ENCODE results near the gene HIC2.
A peak's percentile ranks its signal among the peaks of the same experiment; 100 is the strongest.
"Not testable (repeated sequence)": the region's sequence is repeated elsewhere in the genome, so short reads cannot be mapped to it uniquely, and the experiment has no call there.

Gene HIC2

GRCh38 chr22:21417227-21417746 is at the start of gene HIC2:
Gene HIC2 (plus strand): TSS chr22:21417371. CDS start chr22:21442832, 25,461 bp downstream.
- peak within 1 kb of the TSS; percentile 43 for H3K4me3 ChIP-seq (ENCODE audit: low read depth, low read length)
- H3K4me1 ChIP-seq (ENCODE audit: control insufficient read depth, insufficient read depth, low read length); CTCF ChIA-PET; H3K27ac ChIP-seq (ENCODE audit: extremely low read depth, low read depth, low read length); H3K9me3 ChIP-seq (ENCODE audit: control insufficient read depth, insufficient read depth, low read depth, low read length); POLR2A ChIA-PET; H3K36me3 ChIP-seq (ENCODE audit: control insufficient read depth in 2 of 2, insufficient read depth in 1 of 2, low read length in 2 of 2): not testable (repeated sequence)

- CTCF ChIA-PET; H3K4me1 ChIP-seq (ENCODE audit: control insufficient read depth, insufficient read depth, low read length); H3K36me3 ChIP-seq (ENCODE audit: control insufficient read depth in 2 of 2, insufficient read depth in 1 of 2, low read length in 2 of 2); POLR2A ChIA-PET; H3K9me3 ChIP-seq (ENCODE audit: control insufficient read depth, insufficient read depth, low read depth, low read length); H3K4me3 ChIP-seq (ENCODE audit: low read depth, low read length); H3K27ac ChIP-seq (ENCODE audit: extremely low read depth, low read depth, low read length): not testable (repeated sequence)
Observed at GRCh38 chr22:21368603-21369310, 48.4 kb upstream of the HIC2 start.

GRCh38 chr22:21375880-21376279 is 41.3 kb upstream of the HIC2 start:
- H3K36me3 ChIP-seq (ENCODE audit: control insufficient read depth in 2 of 2, insufficient read depth in 1 of 2, low read length in 2 of 2); CTCF ChIA-PET; H3K9me3 ChIP-seq (ENCODE audit: control insufficient read depth, insufficient read depth, low read depth, low read length); H3K4me3 ChIP-seq (ENCODE audit: low read depth, low read length); POLR2A ChIA-PET; H3K27ac ChIP-seq (ENCODE audit: extremely low read depth, low read depth, low read length); H3K4me1 ChIP-seq (ENCODE audit: control insufficient read depth, insufficient read depth, low read length): not testable (repeated sequence)

GRCh38 chr22:21383701-21384467 is 33.3 kb upstream of the HIC2 start, which contains the start of gene RIMBP3B:
Gene RIMBP3B (plus strand): TSS chr22:21383751. CDS start chr22:21383859, 108 bp downstream.
- POLR2A ChIA-PET; CTCF ChIA-PET; H3K36me3 ChIP-seq (ENCODE audit: control insufficient read depth in 2 of 2, insufficient read depth in 1 of 2, low read length in 2 of 2); H3K4me3 ChIP-seq (ENCODE audit: low read depth, low read length); H3K4me1 ChIP-seq (ENCODE audit: control insufficient read depth, insufficient read depth, low read length); H3K27ac ChIP-seq (ENCODE audit: extremely low read depth, low read depth, low read length); H3K9me3 ChIP-seq (ENCODE audit: control insufficient read depth, insufficient read depth, low read depth, low read length): not testable (repeated sequence)

GRCh38 chr22:21384468-21385357 is 32.5 kb upstream of the HIC2 start:
- H3K36me3 ChIP-seq (ENCODE audit: control insufficient read depth in 2 of 2, insufficient read depth in 1 of 2, low read length in 2 of 2); H3K9me3 ChIP-seq (ENCODE audit: control insufficient read depth, insufficient read depth, low read depth, low read length); CTCF ChIA-PET; H3K4me3 ChIP-seq (ENCODE audit: low read depth, low read length); H3K27ac ChIP-seq (ENCODE audit: extremely low read depth, low read depth, low read length); H3K4me1 ChIP-seq (ENCODE audit: control insufficient read depth, insufficient read depth, low read length); POLR2A ChIA-PET: not testable (repeated sequence)

GRCh38 chr22:21389480-21389879 is 27.7 kb upstream of the HIC2 start:
- H3K27ac ChIP-seq (ENCODE audit: extremely low read depth, low read depth, low read length); H3K36me3 ChIP-seq (ENCODE audit: control insufficient read depth in 2 of 2, insufficient read depth in 1 of 2, low read length in 2 of 2); POLR2A ChIA-PET; H3K4me3 ChIP-seq (ENCODE audit: low read depth, low read length); H3K4me1 ChIP-seq (ENCODE audit: control insufficient read depth, insufficient read depth, low read length); H3K9me3 ChIP-seq (ENCODE audit: control insufficient read depth, insufficient read depth, low read depth, low read length); CTCF ChIA-PET: not testable (repeated sequence)

- H3K4me3 ChIP-seq (ENCODE audit: low read depth, low read length); H3K9me3 ChIP-seq (ENCODE audit: control insufficient read depth, insufficient read depth, low read depth, low read length); H3K4me1 ChIP-seq (ENCODE audit: control insufficient read depth, insufficient read depth, low read length); CTCF ChIA-PET; POLR2A ChIA-PET; H3K36me3 ChIP-seq (ENCODE audit: control insufficient read depth in 2 of 2, insufficient read depth in 1 of 2, low read length in 2 of 2); H3K27ac ChIP-seq (ENCODE audit: extremely low read depth, low read depth, low read length): not testable (repeated sequence)
Observed at GRCh38 chr22:21390013-21390412, 27.2 kb upstream of the HIC2 start.

GRCh38 chr22:21394613-21395012 is 22.6 kb upstream of the HIC2 start:
- POLR2A ChIA-PET; H3K9me3 ChIP-seq (ENCODE audit: control insufficient read depth, insufficient read depth, low read depth, low read length); CTCF ChIA-PET; H3K4me1 ChIP-seq (ENCODE audit: control insufficient read depth, insufficient read depth, low read length); H3K27ac ChIP-seq (ENCODE audit: extremely low read depth, low read depth, low read length); H3K4me3 ChIP-seq (ENCODE audit: low read depth, low read length); H3K36me3 ChIP-seq (ENCODE audit: control insufficient read depth in 2 of 2, insufficient read depth in 1 of 2, low read length in 2 of 2): not testable (repeated sequence)

GRCh38 chr22:21401197-21401969 is 15.8 kb upstream of the HIC2 start:
- not testable (repeated sequence) for H3K9me3 ChIP-seq (ENCODE audit: control insufficient read depth, insufficient read depth, low read depth, low read length)

GRCh38 chr22:21402763-21403314 is 14.3 kb upstream of the HIC2 start:
- H3K9me3 ChIP-seq (ENCODE audit: control insufficient read depth, insufficient read depth, low read depth, low read length); POLR2A ChIA-PET; H3K4me3 ChIP-seq (ENCODE audit: low read depth, low read length); H3K27ac ChIP-seq (ENCODE audit: extremely low read depth, low read depth, low read length); CTCF ChIA-PET; H3K36me3 ChIP-seq (ENCODE audit: control insufficient read depth in 2 of 2, insufficient read depth in 1 of 2, low read length in 2 of 2); H3K4me1 ChIP-seq (ENCODE audit: control insufficient read depth, insufficient read depth, low read length): not testable (repeated sequence)

More at GRCh38 chr22:21401197-21401969, 15.8 kb upstream of the HIC2 start:
- H3K4me3 ChIP-seq (ENCODE audit: low read depth, low read length); CTCF ChIA-PET; H3K27ac ChIP-seq (ENCODE audit: extremely low read depth, low read depth, low read length); H3K36me3 ChIP-seq (ENCODE audit: control insufficient read depth in 2 of 2, insufficient read depth in 1 of 2, low read length in 2 of 2); POLR2A ChIA-PET; H3K4me1 ChIP-seq (ENCODE audit: control insufficient read depth, insufficient read depth, low read length): not testable (repeated sequence)

Measured in HEK293 (cell line).